ENCODE data around the gene TIAL1. TPM values are rescaled to one million over a fixed set of nuclear protein-coding genes. Genes with fewer than 3 reads are reported as not detected.
"Not testable (repeated sequence)": the region's sequence is repeated elsewhere in the genome, so short reads cannot be mapped to it uniquely, and the experiment has no call there.

The TIAL1 gene
- total and polyA plus RNA-seq, 2 donors (not counting 3 experiments of a cell fraction or from before 2014, with no cell fraction given) = 57.7 to 150 TPM

- dilution Hi-C loops (cut with MboI; ENCODE audit: extremely low pct_ligation_motif_present, low sequenced_read_pairs); H3K79me2 ChIP-seq (ENCODE audit: control insufficient read depth, insufficient read depth, low read length): not testable (repeated sequence)
- POLR2A ChIA-PET = interaction anchor here (0.7 kb wide), 1 partner anchor 939 kb away, joined by 6 read pairs; no protein-coding TSS in a partner anchor
These were observed 64.0 kb downstream of the TIAL1 start for GRCh38 chr10:119532791-119533190.

GRCh38 chr10:119532251-119532650, 64.5 kb downstream of the TIAL1 start:
- H4K20me1 ChIP-seq (replicated peaks; ENCODE audit: control insufficient read depth, extremely low read depth, insufficient read depth, low read length); FAIRE-seq; H2AFZ ChIP-seq (ENCODE audit: low read depth, low read length); intact Hi-C loops (cut with micrococcal nuclease); H3K4me3 ChIP-seq (replicated peaks in 1 of 3; ENCODE audit: insufficient read depth in 1 of 3, low read depth in 1 of 3, low read length in 3 of 3); H3K4me2 ChIP-seq (ENCODE audit: insufficient read depth, low read length); H3K27ac ChIP-seq (ENCODE audit: insufficient read depth, low read depth, low read length); H3K27me3 ChIP-seq (ENCODE audit: control insufficient read depth in 2 of 2, insufficient read depth in 2 of 2, low read length in 2 of 2); H3K9me1 ChIP-seq (replicated peaks; ENCODE audit: control insufficient read depth, extremely low read depth, insufficient read depth, low read length); DNase-seq (ENCODE audit: low read depth, low spot score); H3K4me1 ChIP-seq (ENCODE audit: control insufficient read depth, extremely low read depth, insufficient read depth, low read length); dilution Hi-C loops (cut with MboI; ENCODE audit: extremely low pct_ligation_motif_present, low sequenced_read_pairs); H3K9me3 ChIP-seq (replicated peaks; ENCODE audit: control insufficient read depth, insufficient read depth, low read length); H3K36me3 ChIP-seq (ENCODE audit: control insufficient read depth in 2 of 2, extremely low read depth in 1 of 2, insufficient read depth in 2 of 2, low read length in 2 of 2); H3K9ac ChIP-seq (replicated peaks; ENCODE audit: extremely low read depth, insufficient read depth, low read length); BruUV-seq (replicated peaks); H3K79me2 ChIP-seq (ENCODE audit: control insufficient read depth, insufficient read depth, low read length): not testable (repeated sequence)
- CTCF ChIA-PET = interaction anchor here (0.6 kb wide), 1 partner anchor 16 kb away, joined by 3 read pairs; no protein-coding TSS in a partner anchor
- POLR2A ChIA-PET = interaction anchor here (0.7 kb wide), 1 partner anchor 940 kb away, joined by 6 read pairs; no protein-coding TSS in a partner anchor

More at GRCh38 chr10:119532791-119533190, 64.0 kb downstream of the TIAL1 start:
- H3K4me2 ChIP-seq (ENCODE audit: insufficient read depth, low read length); H3K9me3 ChIP-seq (replicated peaks; ENCODE audit: control insufficient read depth, insufficient read depth, low read length); DNase-seq (ENCODE audit: low read depth, low spot score); H4K20me1 ChIP-seq (replicated peaks; ENCODE audit: control insufficient read depth, extremely low read depth, insufficient read depth, low read length); intact Hi-C loops (cut with micrococcal nuclease); H3K9me1 ChIP-seq (replicated peaks; ENCODE audit: control insufficient read depth, extremely low read depth, insufficient read depth, low read length); H2AFZ ChIP-seq (ENCODE audit: low read depth, low read length); BruUV-seq (replicated peaks); H3K9ac ChIP-seq (replicated peaks; ENCODE audit: extremely low read depth, insufficient read depth, low read length); H3K36me3 ChIP-seq (ENCODE audit: control insufficient read depth in 2 of 2, extremely low read depth in 1 of 2, insufficient read depth in 2 of 2, low read length in 2 of 2); H3K4me3 ChIP-seq (replicated peaks in 1 of 3; ENCODE audit: insufficient read depth in 1 of 3, low read depth in 1 of 3, low read length in 3 of 3); H3K4me1 ChIP-seq (ENCODE audit: control insufficient read depth, extremely low read depth, insufficient read depth, low read length); H3K27ac ChIP-seq (ENCODE audit: insufficient read depth, low read depth, low read length); FAIRE-seq; H3K27me3 ChIP-seq (ENCODE audit: control insufficient read depth in 2 of 2, insufficient read depth in 2 of 2, low read length in 2 of 2): not testable (repeated sequence)
- CTCF ChIA-PET = interaction anchor here (0.6 to 1.3 kb wide), 2 partner anchors 11 to 16 kb away, joined by 3 read pairs; no protein-coding TSS in a partner anchor

Measured in endothelial cell of umbilical vein (primary cell).